ENCODE results near the gene CLIC4. TPM values are rescaled to one million over a fixed set of nuclear protein-coding genes. Genes with fewer than 3 reads are reported as not detected.
"Not testable (repeated sequence)": the region's sequence is repeated elsewhere in the genome, so short reads cannot be mapped to it uniquely, and the experiment has no call there.

The CLIC4 gene
- total RNA-seq, 3 donors from 2014 or later: 162 to 217 (median 196) TPM

DNA sequence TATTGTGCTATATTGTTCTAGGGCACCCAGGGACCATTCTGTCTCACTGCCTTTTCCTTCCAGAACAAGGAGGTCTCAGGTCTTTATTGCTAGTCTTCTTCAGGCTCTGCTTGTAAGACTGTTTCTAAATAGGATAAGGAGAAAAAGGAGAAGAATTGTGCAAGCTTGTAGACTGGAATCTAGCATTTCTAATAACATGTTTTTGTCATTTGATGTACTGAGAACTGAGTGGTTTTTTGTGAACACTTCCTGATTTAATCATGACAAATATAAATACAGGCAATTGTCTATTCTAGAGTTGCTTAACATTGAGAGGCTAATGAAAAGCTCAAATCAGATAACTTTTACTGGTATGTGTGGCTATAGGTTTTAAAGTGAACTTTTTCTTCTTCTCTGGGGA lies 77.6 kb downstream of the CLIC4 start:
- Histone ChIP-seq H3K36me3 (no peaks in the 10 kb centered on the region), H3K9me3 (no peaks in the 10 kb centered on the region), H3K4me1 (peaks cover 0 to 6% of the 10 kb centered on the region in 2 donors), H3K27ac (peak overlapping the region; percentile 17 to 58), H3K27me3 (no peaks in the 10 kb centered on the region), H3K4me3 (no peak overlapping the region)
- TF ChIP-seq POLR2A (IDR thresholded peaks at IDR 0.05) (no peak), POLR2AphosphoS5 (IDR thresholded peaks at IDR 0.05) (no peak)
- TF ChIP-seq, protein P1, sequence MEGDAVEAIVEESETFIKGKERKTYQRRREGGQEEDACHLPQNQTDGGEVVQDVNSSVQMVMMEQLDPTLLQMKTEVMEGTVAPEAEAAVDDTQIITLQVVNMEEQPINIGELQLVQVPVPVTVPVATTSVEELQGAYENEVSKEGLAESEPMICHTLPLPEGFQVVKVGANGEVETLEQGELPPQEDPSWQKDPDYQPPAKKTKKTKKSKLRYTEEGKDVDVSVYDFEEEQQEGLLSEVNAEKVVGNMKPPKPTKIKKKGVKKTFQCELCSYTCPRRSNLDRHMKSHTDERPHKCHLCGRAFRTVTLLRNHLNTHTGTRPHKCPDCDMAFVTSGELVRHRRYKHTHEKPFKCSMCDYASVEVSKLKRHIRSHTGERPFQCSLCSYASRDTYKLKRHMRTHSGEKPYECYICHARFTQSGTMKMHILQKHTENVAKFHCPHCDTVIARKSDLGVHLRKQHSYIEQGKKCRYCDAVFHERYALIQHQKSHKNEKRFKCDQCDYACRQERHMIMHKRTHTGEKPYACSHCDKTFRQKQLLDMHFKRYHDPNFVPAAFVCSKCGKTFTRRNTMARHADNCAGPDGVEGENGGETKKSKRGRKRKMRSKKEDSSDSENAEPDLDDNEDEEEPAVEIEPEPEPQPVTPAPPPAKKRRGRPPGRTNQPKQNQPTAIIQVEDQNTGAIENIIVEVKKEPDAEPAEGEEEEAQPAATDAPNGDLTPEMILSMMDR (IDR thresholded peaks at IDR 0.05): no peak
- intact Hi-C loops (cut with DNase I; ENCODE audit: low total_unique reads): loop anchor here (10.0 kb wide), 1 partner anchor 128 kb away; no protein-coding TSS in a partner anchor
- no peak for DNase-seq (ENCODE audit: low spot score in 2 of 2)

DNA sequence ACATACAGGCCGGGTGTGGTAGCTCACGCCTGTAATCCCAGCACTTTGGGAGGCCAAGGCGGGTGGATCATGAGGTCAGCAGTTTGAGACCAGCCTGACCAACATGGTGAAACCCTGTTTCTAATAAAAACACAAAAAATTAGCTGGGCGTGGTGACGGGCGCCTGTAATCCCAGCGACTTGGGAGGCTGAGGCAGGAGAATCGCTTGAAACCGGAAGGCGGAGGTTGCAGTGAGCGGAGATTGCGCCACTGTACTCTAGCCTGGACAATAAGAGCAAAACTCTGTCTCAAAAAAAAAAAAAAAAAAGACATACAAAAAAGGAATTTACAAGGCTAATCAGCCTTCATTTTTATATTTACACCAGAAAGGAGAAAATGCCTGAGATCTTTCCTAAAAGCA lies 78.2 kb downstream of the CLIC4 start:
- peak overlapping the region; percentile 17 to 58 for H3K27ac ChIP-seq
- H3K9me3 ChIP-seq; H3K36me3 ChIP-seq; H3K4me1 ChIP-seq; DNase-seq (ENCODE audit: low spot score in 2 of 2); H3K4me3 ChIP-seq; H3K27me3 ChIP-seq: not testable (repeated sequence)
- intact Hi-C loops (cut with DNase I; ENCODE audit: low total_unique reads): loop anchor here (10.0 kb wide), 1 partner anchor 129 kb away; no protein-coding TSS in a partner anchor

DNA sequence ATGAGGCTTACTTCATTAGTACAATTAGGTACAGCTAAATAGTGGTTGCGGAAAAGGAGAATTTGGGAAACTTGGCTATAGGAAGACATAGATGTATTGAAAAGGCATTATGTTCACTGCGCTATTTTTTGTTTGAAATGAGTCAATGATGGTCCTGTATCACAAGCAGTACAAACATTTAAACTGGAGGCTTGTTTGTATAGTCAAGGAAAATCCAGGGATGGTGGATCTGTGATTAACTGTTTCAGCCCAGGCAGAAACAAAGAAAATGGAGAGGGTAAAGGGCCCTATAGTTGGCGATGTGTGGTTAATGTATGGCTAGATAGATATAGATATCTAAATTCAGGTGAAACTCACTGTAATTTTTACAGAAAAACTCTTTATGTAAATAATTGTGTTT lies 79.9 kb downstream of the CLIC4 start:
- Histone ChIP-seq H3K27ac (no peak overlapping the region), H3K9me3 (no peaks in the 10 kb centered on the region), H3K4me1 (peaks cover 0 to 6% of the 10 kb centered on the region in 2 donors), H3K27me3 (no peaks in the 10 kb centered on the region), H3K36me3 (no peaks in the 10 kb centered on the region), H3K4me3 (no peak overlapping the region)
- intact Hi-C loops (cut with DNase I; ENCODE audit: low total_unique reads): loop anchor here (10.0 kb wide), 1 partner anchor 130 kb away; no protein-coding TSS in a partner anchor
- no peak for DNase-seq (ENCODE audit: low spot score in 2 of 2)
- no peak for TF ChIP-seq POLR2A (IDR thresholded peaks at IDR 0.05)
- TF ChIP-seq, protein P1 (IDR thresholded peaks at IDR 0.05): no peak
- no peak for TF ChIP-seq POLR2AphosphoS5 (IDR thresholded peaks at IDR 0.05)

DNA sequence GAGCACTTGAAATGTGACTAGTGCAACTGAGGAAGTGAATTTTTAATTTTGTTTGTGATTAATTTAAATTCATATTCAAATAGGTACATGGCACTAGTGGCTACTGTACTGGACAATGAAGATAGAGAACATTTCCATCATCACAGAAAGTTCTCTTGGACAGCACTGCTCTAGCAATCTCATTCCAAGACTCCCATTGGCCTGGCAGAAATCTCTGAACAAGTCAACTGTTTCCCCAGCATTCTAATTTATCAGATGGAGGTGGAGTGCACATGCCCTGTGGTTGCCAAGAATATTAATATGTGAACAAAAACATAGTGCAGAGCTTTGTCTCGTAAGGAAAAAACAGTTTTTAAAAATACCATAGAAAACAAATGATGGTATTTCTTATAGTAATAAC lies 81.3 kb downstream of the CLIC4 start:
- intact Hi-C loops (cut with DNase I; ENCODE audit: low total_unique reads): loop anchor here (10.0 kb wide), 1 partner anchor 132 kb away; no protein-coding TSS in a partner anchor
- Histone ChIP-seq H3K36me3 (no peaks in the 10 kb centered on the region), H3K4me1 (peaks cover 0 to 6% of the 10 kb centered on the region in 2 donors), H3K27ac (no peak overlapping the region), H3K27me3 (no peaks in the 10 kb centered on the region), H3K4me3 (no peak overlapping the region), H3K9me3 (no peaks in the 10 kb centered on the region)
- DNase-seq (ENCODE audit: low spot score in 2 of 2): no peak
- TF ChIP-seq, protein P1 (IDR thresholded peaks at IDR 0.05): no peak
- TF ChIP-seq POLR2A (IDR thresholded peaks at IDR 0.05): no peak
- TF ChIP-seq POLR2AphosphoS5 (IDR thresholded peaks at IDR 0.05): no peak

DNA sequence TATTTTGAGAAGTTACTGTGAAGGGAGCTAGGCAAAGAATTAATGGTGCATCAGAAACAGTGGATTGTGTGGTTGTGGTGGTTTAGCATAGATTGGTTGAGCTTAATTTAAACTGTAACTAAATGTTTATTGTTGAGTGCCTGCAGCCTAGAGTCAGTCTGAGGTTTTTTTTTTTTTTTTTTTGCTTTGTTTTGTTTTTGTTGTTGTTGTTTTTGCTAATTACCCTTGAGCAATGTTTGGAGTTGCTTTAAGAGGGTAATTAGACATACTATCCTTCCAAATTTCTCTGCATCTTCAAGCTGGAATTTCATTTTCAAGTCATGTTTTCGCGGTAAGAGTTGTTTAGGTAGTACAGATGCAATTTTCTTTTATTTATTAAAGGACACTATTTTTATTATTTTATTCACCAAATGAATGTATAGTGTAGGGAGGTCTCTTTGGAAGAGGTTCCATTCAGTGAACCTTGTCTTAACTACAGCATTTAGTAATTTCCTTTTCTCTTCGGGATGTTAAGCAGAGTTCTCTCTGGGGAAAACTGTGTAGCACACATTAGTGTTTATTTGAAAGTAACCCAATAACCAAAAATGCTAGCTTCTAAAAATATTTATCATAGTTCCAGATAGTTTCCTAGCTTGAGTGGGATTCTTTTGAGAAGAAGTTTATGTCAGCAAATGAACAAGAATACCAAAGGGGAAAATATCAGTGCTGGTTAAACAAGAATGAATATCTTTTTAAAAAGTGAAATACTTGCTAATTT lies 82.3 kb downstream of the CLIC4 start:
- Histone ChIP-seq H3K9me3 (no peaks in the 10 kb centered on the region), H3K4me1 (peaks cover 0 to 6% of the 10 kb centered on the region in 2 donors), H3K27ac (no peak overlapping the region), H3K4me3 (no peak overlapping the region), H3K27me3 (no peaks in the 10 kb centered on the region), H3K36me3 (no peaks in the 10 kb centered on the region)
- intact Hi-C loops (cut with DNase I; ENCODE audit: low total_unique reads): loop anchor here (10.0 kb wide), 1 partner anchor 133 kb away; no protein-coding TSS in a partner anchor
- no peak for DNase-seq (ENCODE audit: low spot score in 2 of 2)
- TF ChIP-seq, protein P1 (IDR thresholded peaks at IDR 0.05): no peak
- TF ChIP-seq POLR2AphosphoS5 (IDR thresholded peaks at IDR 0.05) (no peak), POLR2A (IDR thresholded peaks at IDR 0.05) (no peak)

Measured in breast epithelium (tissue), 4 donors.